Pons (tissue), 1 donor: Measurements from ENCODE around the gene LDB3.

Experiments
- DNase-seq: peaks from one replicate; pipeline ENCODE4 v3.0.0-alpha.2; 2016; ENCODE audit warnings: low spot score

The LDB3 gene

GRCh38 chr10:86651631-86652331, 16.5 kb upstream of the LDB3 start:
- no peak for DNase-seq

GRCh38 chr10:86652361-86653202, 15.7 kb upstream of the LDB3 start:
- no peak for DNase-seq

GRCh38 chr10:86653379-86653778, 14.9 kb upstream of the LDB3 start:
- no peak for DNase-seq

- DNase-seq, result no peak
Measured at GRCh38 chr10:86653987-86654386, 14.3 kb upstream of the LDB3 start.

- DNase-seq, result no peak
Measured at GRCh38 chr10:86654411-86655172, 13.7 kb upstream of the LDB3 start, which contains the start of gene OPN4. Gene OPN4, plus strand, starts transcription at chr10:86654547. Its CDS starts 237 bp downstream, at chr10:86654784.

- no peak for DNase-seq
Measured at GRCh38 chr10:86655173-86655540, 13.2 kb upstream of the LDB3 start.

GRCh38 chr10:86655596-86655995, 12.7 kb upstream of the LDB3 start:
- no peak for DNase-seq

- DNase-seq, result no peak
Measured at GRCh38 chr10:86657011-86657395, 11.3 kb upstream of the LDB3 start.

- no peak for DNase-seq
Measured at GRCh38 chr10:86657396-86658011, 10.8 kb upstream of the LDB3 start.

GRCh38 chr10:86658261-86658741, 10.0 kb upstream of the LDB3 start:
- DNase-seq, result no peak

- no peak for DNase-seq
Measured at GRCh38 chr10:86658751-86659150, 9.6 kb upstream of the LDB3 start.

- no peak for DNase-seq
Measured at GRCh38 chr10:86659161-86659691, 9.1 kb upstream of the LDB3 start.

- no peak for DNase-seq
Measured at GRCh38 chr10:86659721-86660453, 8.4 kb upstream of the LDB3 start.

GRCh38 chr10:86661161-86662025, 6.9 kb upstream of the LDB3 start:
- no peak for DNase-seq

GRCh38 chr10:86662186-86663045, 5.9 kb upstream of the LDB3 start:
- no peak for DNase-seq

- no peak for DNase-seq
Measured at GRCh38 chr10:86663046-86663345, 5.3 kb upstream of the LDB3 start.

GRCh38 chr10:86663576-86664339, 4.6 kb upstream of the LDB3 start:
- no peak for DNase-seq
